Measurements from ENCODE around the gene TUG1. TPM values are rescaled to one million over a fixed set of nuclear protein-coding genes. Genes with fewer than 3 reads are reported as not detected.

The TUG1 gene
- total RNA-seq (2021; fragmentation: NEBNext Ultra II Directional; extraction: Animal tissue kit (Norgen Biotek cat#: 25700)) = 10 to 100 TPM; 49.8 to 61.8 (median 56.3) TPM
- long read RNA-seq, full-length matches to known transcripts = 9 of 36 reads
- long read RNA-seq, partial matches to known transcripts = 1 of 36 reads
- long read RNA-seq, other reads (novel, unspliced or antisense) = 26 of 36 reads

- H3K9me3 Mint-ChIP-seq = peaks cover 45% of the 10 kb centered on the region
- H3K4me1 Mint-ChIP-seq (ENCODE audit: low read depth) = peaks cover 55% of the 10 kb centered on the region
- H3K36me3 Mint-ChIP-seq (ENCODE audit: low read depth) = peaks cover 72% of the 10 kb centered on the region
- peak within 1 kb of the TSS; percentile 97 for H3K4me3 Mint-ChIP-seq
- peaks cover 5% of the 10 kb centered on the region; the same call in 1 of the 2 replicates for H3K27me3 Mint-ChIP-seq (ENCODE audit: insufficient read depth)
- peak within 1 kb of the TSS; percentile 95 for H3K27ac Mint-ChIP-seq
- DNase-seq = peak; percentile 97
- TF ChIP-seq CTCF (IDR thresholded peaks at IDR 0.05) = no peak
These were observed at the start of gene TUG1 for GRCh38 chr22:30968924-30969531. Gene TUG1, plus strand, starts transcription at chr22:30969265.

GRCh38 chr22:30919973-30920372, 49.1 kb upstream of the TUG1 start:
- Mint-ChIP-seq H3K27me3 (ENCODE audit: insufficient read depth) (peaks cover 4% of the 10 kb centered on the region), H3K4me1 (ENCODE audit: low read depth) (peaks cover 16% of the 10 kb centered on the region), H3K4me3 (no peak overlapping the region), H3K9me3 (no peaks in the 10 kb centered on the region), H3K27ac (no peak overlapping the region), H3K36me3 (ENCODE audit: low read depth) (peaks cover 5% of the 10 kb centered on the region; the same call in 1 of the 2 replicates)
- DNase-seq = no peak
- TF ChIP-seq CTCF (IDR thresholded peaks at IDR 0.05) = no peak

- H3K9me3 Mint-ChIP-seq = no peaks in the 10 kb centered on the region
- H3K27ac Mint-ChIP-seq = no peak overlapping the region
- peaks cover 16% of the 10 kb centered on the region for H3K4me1 Mint-ChIP-seq (ENCODE audit: low read depth)
- H3K36me3 Mint-ChIP-seq (ENCODE audit: low read depth) = peaks cover 5% of the 10 kb centered on the region; the same call in 1 of the 2 replicates
- peak overlapping the region; percentile 44 for H3K4me3 Mint-ChIP-seq
- TF ChIP-seq CTCF (IDR thresholded peaks at IDR 0.05) = peak; percentile 97
- DNase-seq = peak; percentile 37
- H3K27me3 Mint-ChIP-seq (ENCODE audit: insufficient read depth) = peaks cover 4% of the 10 kb centered on the region
These were observed 48.7 kb upstream of the TUG1 start for GRCh38 chr22:30920407-30920806.

GRCh38 chr22:30921108-30921507, 48.0 kb upstream of the TUG1 start:
- no peak for TF ChIP-seq CTCF (IDR thresholded peaks at IDR 0.05)
- Mint-ChIP-seq H3K27ac (no peak overlapping the region), H3K27me3 (ENCODE audit: insufficient read depth) (peaks cover 4% of the 10 kb centered on the region), H3K36me3 (ENCODE audit: low read depth) (peaks cover 5% of the 10 kb centered on the region; the same call in 1 of the 2 replicates), H3K4me1 (ENCODE audit: low read depth) (peaks cover 16% of the 10 kb centered on the region), H3K9me3 (no peaks in the 10 kb centered on the region), H3K4me3 (peak overlapping the region; percentile 79; the same call in 1 of the 2 replicates)
- DNase-seq = no peak

- no peaks in the 10 kb centered on the region for H3K36me3 Mint-ChIP-seq (ENCODE audit: low read depth)
- no peak for DNase-seq
These were observed 46.9 kb upstream of the TUG1 start for GRCh38 chr22:30922151-30922611.

More at GRCh38 chr22:30922151-30922611, 46.9 kb upstream of the TUG1 start:
- TF ChIP-seq CTCF (IDR thresholded peaks at IDR 0.05) = no peak
- Mint-ChIP-seq H3K4me3 (peak overlapping the region; percentile 79; the same call in 1 of the 2 replicates), H3K27ac (no peak overlapping the region), H3K27me3 (ENCODE audit: insufficient read depth) (peaks cover 4% of the 10 kb centered on the region), H3K4me1 (ENCODE audit: low read depth) (peaks cover 16% of the 10 kb centered on the region), H3K9me3 (no peaks in the 10 kb centered on the region)

Measured in HFFc6 (cell line).